Erythroblast (primary cell): ENCODE results near the gene PLAAT1.

Experiments
- DNase-seq, 2 experiments: peaks; one replicate each; lab custom pipeline; 2025; lab: John Stamatoyannopoulos, UW
- GATA1 ChIP-seq: IDR thresholded peaks from 2 replicates; pipeline ENCODE4 v1.6.1; 2011; ENCODE audit warnings: low read depth, mild to moderate bottlenecking, control low read depth, low read length, moderate library complexity
- POLR2A ChIP-seq: IDR thresholded peaks from 2 replicates; pipeline ENCODE4 v1.6.1; 2011; ENCODE audit warnings: mild to moderate bottlenecking, low read length

Gene PLAAT1

GRCh38 chr3:193231201-193231600 lies 9.8 kb upstream of the PLAAT1 start:
- no peak for DNase-seq
- TF ChIP-seq POLR2A (no peak), GATA1 (no peak)

GRCh38 chr3:193236599-193236998 lies 4.4 kb upstream of the PLAAT1 start:
- TF ChIP-seq GATA1 (no peak), POLR2A (no peak)
- DNase-seq: no peak

GRCh38 chr3:193237030-193237429 lies 4.0 kb upstream of the PLAAT1 start:
- no peak for DNase-seq
- TF ChIP-seq GATA1: no peak
- TF ChIP-seq POLR2A: no peak

- TF ChIP-seq GATA1 (no peak), POLR2A (no peak)
- no peak for DNase-seq
Measured at GRCh38 chr3:193240436-193240849, 579 bp upstream of the PLAAT1 start.

- no peak for TF ChIP-seq GATA1
- TF ChIP-seq POLR2A: no peak
- no peak for DNase-seq
Measured at GRCh38 chr3:193241716-193242115, 694 bp downstream of the PLAAT1 start.

- TF ChIP-seq GATA1 (no peak), POLR2A (no peak)
- DNase-seq: no peak
Measured at GRCh38 chr3:193243571-193243970, 2.5 kb downstream of the PLAAT1 start.

GRCh38 chr3:193248848-193249468 lies 7.9 kb downstream of the PLAAT1 start:
- no peak for TF ChIP-seq GATA1
- no peak for TF ChIP-seq POLR2A
- DNase-seq: no peak

GRCh38 chr3:193250492-193250891 lies 9.5 kb downstream of the PLAAT1 start:
- no peak for TF ChIP-seq GATA1
- no peak for TF ChIP-seq POLR2A

GRCh38 chr3:193253986-193254660 lies 13.1 kb downstream of the PLAAT1 start:
- TF ChIP-seq POLR2A (no peak), GATA1 (no peak)

More at GRCh38 chr3:193250492-193250891, 9.5 kb downstream of the PLAAT1 start:
- DNase-seq: no peak

GRCh38 chr3:193261970-193262369 lies 20.9 kb downstream of the PLAAT1 start:
- no peak for DNase-seq
- TF ChIP-seq POLR2A (no peak), GATA1 (no peak)

More at GRCh38 chr3:193253986-193254660, 13.1 kb downstream of the PLAAT1 start:
- DNase-seq: no peak

- no peak for DNase-seq
- no peak for TF ChIP-seq GATA1
- TF ChIP-seq POLR2A: no peak
Measured at GRCh38 chr3:193262707-193263106, 21.7 kb downstream of the PLAAT1 start.

- no peak for TF ChIP-seq GATA1
- TF ChIP-seq POLR2A: no peak
- no peak for DNase-seq
Measured at GRCh38 chr3:193269343-193270028, 28.5 kb downstream of the PLAAT1 start.

- no peak for DNase-seq
- TF ChIP-seq GATA1: no peak
- no peak for TF ChIP-seq POLR2A
Measured at GRCh38 chr3:193270451-193270850, 29.4 kb downstream of the PLAAT1 start.
